Measurements from ENCODE around the gene GPR25.

Gene GPR25

GRCh38 chr1:200837931-200838571 lies 34.7 kb upstream of the GPR25 start:
- no CpG with 5 or more reads among the region's 2 CpGs for whole genome bisulfite sequencing
- H3K9me3 ChIP-seq (ENCODE audit: control insufficient read depth, low read length): no peaks in the 10 kb centered on the region

GRCh38 chr1:200838676-200839445 lies 33.9 kb upstream of the GPR25 start:
- no peak overlapping the region for H3K14ac ChIP-seq (ENCODE audit: low read length in 2 of 2)
- H3K9me3 ChIP-seq (ENCODE audit: control insufficient read depth, low read length): no peaks in the 10 kb centered on the region
- peak; percentile 52 for DNase-seq
- no peak overlapping the region for H4K91ac ChIP-seq (ENCODE audit: low read length)
- H3K79me1 ChIP-seq (replicated peaks; ENCODE audit: low read length, poor library complexity, severe bottlenecking): peaks cover 15% of the 10 kb centered on the region
- no peak overlapping the region for H3K4me2 ChIP-seq (ENCODE audit: low read length, poor library complexity, severe bottlenecking)
- no peak overlapping the region for H2AFZ ChIP-seq (ENCODE audit: low read depth, low read length)
- H3K27ac ChIP-seq (ENCODE audit: low read length, poor library complexity, severe bottlenecking): peak overlapping the region; percentile 36
- H3K27me3 ChIP-seq (ENCODE audit: control insufficient read depth in 1 of 2, insufficient read depth in 1 of 2, low read length in 2 of 2): no peaks in the 10 kb centered on the region
- H3K36me3 ChIP-seq (ENCODE audit: control insufficient read depth in 1 of 2, insufficient read depth in 2 of 2, low read depth in 1 of 2, low read length in 2 of 2): peaks cover 6 to 48% of the 10 kb centered on the region in 2 experiments
- no peak overlapping the region for H2BK12ac ChIP-seq (ENCODE audit: low read length in 2 of 2)
- no peak overlapping the region for H3K4ac ChIP-seq (ENCODE audit: low read depth in 1 of 2, low read length in 2 of 2)
- H2AK5ac ChIP-seq (ENCODE audit: low read length, severe bottlenecking): no peak overlapping the region
- H3K9ac ChIP-seq (ENCODE audit: low read length): peak overlapping the region; percentile 46
- H3K18ac ChIP-seq (ENCODE audit: low read depth in 1 of 2, low read length in 2 of 2): no peak overlapping the region
- no peak overlapping the region for H4K8ac ChIP-seq (ENCODE audit: low read length)
- H2BK5ac ChIP-seq (ENCODE audit: low read depth, low read length, poor library complexity, severe bottlenecking): no peak overlapping the region
- H3K4me3 ChIP-seq (ENCODE audit: insufficient read depth in 1 of 2, low read depth in 1 of 2, low read length in 2 of 2): no peak overlapping the region
- no peak overlapping the region for H3K23ac ChIP-seq (ENCODE audit: low read length in 2 of 2)
- H3K4me1 ChIP-seq (ENCODE audit: control insufficient read depth, insufficient read depth, low read depth, low read length): no peaks in the 10 kb centered on the region
- 92% methylated on average over 3 of the region's 3 CpGs for WGBS
- no peak overlapping the region for H2BK15ac ChIP-seq (ENCODE audit: low read depth, poor library complexity, severe bottlenecking)
- H2BK120ac ChIP-seq (ENCODE audit: low read depth, low read length): no peak overlapping the region

More at GRCh38 chr1:200837931-200838571, 34.7 kb upstream of the GPR25 start:
- H3K18ac ChIP-seq (ENCODE audit: low read depth in 1 of 2, low read length in 2 of 2): no peak overlapping the region
- no peak overlapping the region for H3K14ac ChIP-seq (ENCODE audit: low read length in 2 of 2)
- H2AK5ac ChIP-seq (ENCODE audit: low read length, severe bottlenecking): no peak overlapping the region
- H3K79me1 ChIP-seq (replicated peaks; ENCODE audit: low read length, poor library complexity, severe bottlenecking): peaks cover 17% of the 10 kb centered on the region
- H3K23ac ChIP-seq (ENCODE audit: low read length in 2 of 2): no peak overlapping the region
- H3K9ac ChIP-seq (ENCODE audit: low read length): peak overlapping the region; percentile 46
- no peaks in the 10 kb centered on the region for H3K4me1 ChIP-seq (ENCODE audit: control insufficient read depth, insufficient read depth, low read depth, low read length)
- no peak overlapping the region for H4K8ac ChIP-seq (ENCODE audit: low read length)
- H3K4me3 ChIP-seq (ENCODE audit: insufficient read depth in 1 of 2, low read depth in 1 of 2, low read length in 2 of 2): no peak overlapping the region
- no peak overlapping the region for H2BK12ac ChIP-seq (ENCODE audit: low read length in 2 of 2)
- H3K4ac ChIP-seq (ENCODE audit: low read depth in 1 of 2, low read length in 2 of 2): no peak overlapping the region
- H3K36me3 ChIP-seq (ENCODE audit: control insufficient read depth in 1 of 2, insufficient read depth in 2 of 2, low read depth in 1 of 2, low read length in 2 of 2): peaks cover 9 to 46% of the 10 kb centered on the region in 2 experiments
- H4K91ac ChIP-seq (ENCODE audit: low read length): no peak overlapping the region
- no peaks in the 10 kb centered on the region for H3K27me3 ChIP-seq (ENCODE audit: control insufficient read depth in 1 of 2, insufficient read depth in 1 of 2, low read length in 2 of 2)
- H2BK5ac ChIP-seq (ENCODE audit: low read depth, low read length, poor library complexity, severe bottlenecking): no peak overlapping the region
- no peak overlapping the region for H2BK120ac ChIP-seq (ENCODE audit: low read depth, low read length)
- H3K4me2 ChIP-seq (ENCODE audit: low read length, poor library complexity, severe bottlenecking): no peak overlapping the region
- DNase-seq: peak; percentile 43
- no peak overlapping the region for H3K27ac ChIP-seq (ENCODE audit: low read length, poor library complexity, severe bottlenecking)
- no peak overlapping the region for H2BK15ac ChIP-seq (ENCODE audit: low read depth, poor library complexity, severe bottlenecking)
- H2AFZ ChIP-seq (ENCODE audit: low read depth, low read length): no peak overlapping the region

- Histone ChIP-seq H3K79me1 (replicated peaks; ENCODE audit: low read length, poor library complexity, severe bottlenecking) (peaks cover 15% of the 10 kb centered on the region), H3K27ac (ENCODE audit: low read length, poor library complexity, severe bottlenecking) (no peak overlapping the region), H2BK15ac (ENCODE audit: low read depth, poor library complexity, severe bottlenecking) (no peak overlapping the region), H3K9me3 (ENCODE audit: control insufficient read depth, low read length) (no peaks in the 10 kb centered on the region), H4K91ac (ENCODE audit: low read length) (no peak overlapping the region), H2BK12ac (ENCODE audit: low read length in 2 of 2) (no peak overlapping the region), H3K23ac (ENCODE audit: low read length in 2 of 2) (no peak overlapping the region), H3K4me2 (ENCODE audit: low read length, poor library complexity, severe bottlenecking) (no peak overlapping the region), H3K36me3 (ENCODE audit: control insufficient read depth in 1 of 2, insufficient read depth in 2 of 2, low read depth in 1 of 2, low read length in 2 of 2) (peaks cover 8 to 78% of the 10 kb centered on the region in 2 experiments), H2BK5ac (ENCODE audit: low read depth, low read length, poor library complexity, severe bottlenecking) (no peak overlapping the region), H3K4ac (ENCODE audit: low read depth in 1 of 2, low read length in 2 of 2) (no peak overlapping the region), H3K4me3 (ENCODE audit: insufficient read depth in 1 of 2, low read depth in 1 of 2, low read length in 2 of 2) (no peak overlapping the region), H3K4me1 (ENCODE audit: control insufficient read depth, insufficient read depth, low read depth, low read length) (no peaks in the 10 kb centered on the region), H2AFZ (ENCODE audit: low read depth, low read length) (no peak overlapping the region), H3K27me3 (ENCODE audit: control insufficient read depth in 1 of 2, insufficient read depth in 1 of 2, low read length in 2 of 2) (no peaks in the 10 kb centered on the region), H3K18ac (ENCODE audit: low read depth in 1 of 2, low read length in 2 of 2) (no peak overlapping the region), H3K9ac (ENCODE audit: low read length) (no peak overlapping the region), H2BK120ac (ENCODE audit: low read depth, low read length) (no peak overlapping the region), H2AK5ac (ENCODE audit: low read length, severe bottlenecking) (no peak overlapping the region), H4K8ac (ENCODE audit: low read length) (no peak overlapping the region), H3K14ac (ENCODE audit: low read length in 2 of 2) (no peak overlapping the region)
- no peak for DNase-seq
- WGBS: 98% methylated on average over 3 of the region's 4 CpGs
These were observed 27.4 kb upstream of the GPR25 start for GRCh38 chr1:200845360-200845759.

GRCh38 chr1:200846398-200846797 lies 26.4 kb upstream of the GPR25 start:
- no peak overlapping the region for H3K4me3 ChIP-seq (ENCODE audit: insufficient read depth in 1 of 2, low read depth in 1 of 2, low read length in 2 of 2)
- no peak overlapping the region for H2AK5ac ChIP-seq (ENCODE audit: low read length, severe bottlenecking)
- no peak for DNase-seq
- WGBS: no CpG with 5 or more reads among the region's 1 CpG
- H4K91ac ChIP-seq (ENCODE audit: low read length): no peak overlapping the region
- no peak overlapping the region for H2AFZ ChIP-seq (ENCODE audit: low read depth, low read length)
- no peak overlapping the region for H2BK15ac ChIP-seq (ENCODE audit: low read depth, poor library complexity, severe bottlenecking)
- no peak overlapping the region for H3K27ac ChIP-seq (ENCODE audit: low read length, poor library complexity, severe bottlenecking)
- H2BK12ac ChIP-seq (ENCODE audit: low read length in 2 of 2): no peak overlapping the region
- no peak overlapping the region for H3K4ac ChIP-seq (ENCODE audit: low read depth in 1 of 2, low read length in 2 of 2)
- H3K79me1 ChIP-seq (replicated peaks; ENCODE audit: low read length, poor library complexity, severe bottlenecking): peaks cover 14% of the 10 kb centered on the region
- H3K4me1 ChIP-seq (ENCODE audit: control insufficient read depth, insufficient read depth, low read depth, low read length): no peaks in the 10 kb centered on the region
- no peak overlapping the region for H2BK5ac ChIP-seq (ENCODE audit: low read depth, low read length, poor library complexity, severe bottlenecking)
- no peaks in the 10 kb centered on the region for H3K27me3 ChIP-seq (ENCODE audit: control insufficient read depth in 1 of 2, insufficient read depth in 1 of 2, low read length in 2 of 2)
- no peak overlapping the region for H3K23ac ChIP-seq (ENCODE audit: low read length in 2 of 2)
- no peak overlapping the region for H4K8ac ChIP-seq (ENCODE audit: low read length)
- peaks cover 9 to 84% of the 10 kb centered on the region in 2 experiments for H3K36me3 ChIP-seq (ENCODE audit: control insufficient read depth in 1 of 2, insufficient read depth in 2 of 2, low read depth in 1 of 2, low read length in 2 of 2)
- H3K14ac ChIP-seq (ENCODE audit: low read length in 2 of 2): no peak overlapping the region
- H3K18ac ChIP-seq (ENCODE audit: low read depth in 1 of 2, low read length in 2 of 2): no peak overlapping the region
- no peak overlapping the region for H3K4me2 ChIP-seq (ENCODE audit: low read length, poor library complexity, severe bottlenecking)
- no peak overlapping the region for H3K9ac ChIP-seq (ENCODE audit: low read length)
- no peak overlapping the region for H2BK120ac ChIP-seq (ENCODE audit: low read depth, low read length)
- no peaks in the 10 kb centered on the region for H3K9me3 ChIP-seq (ENCODE audit: control insufficient read depth, low read length)
